GM19193 (cell line): ENCODE results near the gene C1D.
A peak's percentile ranks its signal among the peaks of the same experiment; 100 is the strongest.

ENCODE experiments used
- POLR2A ChIP-seq: IDR thresholded peaks from 4 replicates; pipeline ENCODE4 v1.6.1; 2011; ENCODE audit not compliant: insufficient read depth, insufficient read length; ENCODE audit errors: extremely low read depth

Gene C1D, protein sequence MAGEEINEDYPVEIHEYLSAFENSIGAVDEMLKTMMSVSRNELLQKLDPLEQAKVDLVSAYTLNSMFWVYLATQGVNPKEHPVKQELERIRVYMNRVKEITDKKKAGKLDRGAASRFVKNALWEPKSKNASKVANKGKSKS

GRCh38 chr2:68062680-68063387 is at the start of gene C1D:
C1D (minus strand) TSS chr2:68063004; CDS start chr2:68047310, 15,694 bp downstream.
- peak; percentile 82 for TF ChIP-seq POLR2A

GRCh38 chr2:68110102-68110501 is 47.3 kb upstream of the C1D start:
- no peak for TF ChIP-seq POLR2A

DNA sequence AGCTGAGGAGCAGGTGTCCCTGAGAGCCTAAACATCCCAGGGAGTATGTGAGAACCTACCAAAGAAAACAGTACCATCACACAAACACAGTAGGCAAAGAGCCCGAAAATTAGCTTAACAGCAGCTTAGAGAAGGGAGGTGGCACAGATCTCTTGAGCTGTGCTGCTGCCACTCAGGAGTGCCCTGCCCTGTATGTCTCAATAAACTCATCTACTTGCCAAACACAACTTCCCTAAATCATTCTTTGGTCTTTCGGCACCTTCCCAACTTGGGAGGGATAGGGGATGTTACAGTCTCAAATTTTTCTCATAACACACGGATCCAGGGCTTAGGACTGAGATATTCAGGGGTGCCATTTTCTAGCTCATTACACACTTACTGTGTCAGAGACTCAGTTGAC is 45.3 kb upstream of the C1D start:
- no peak for TF ChIP-seq POLR2A

DNA sequence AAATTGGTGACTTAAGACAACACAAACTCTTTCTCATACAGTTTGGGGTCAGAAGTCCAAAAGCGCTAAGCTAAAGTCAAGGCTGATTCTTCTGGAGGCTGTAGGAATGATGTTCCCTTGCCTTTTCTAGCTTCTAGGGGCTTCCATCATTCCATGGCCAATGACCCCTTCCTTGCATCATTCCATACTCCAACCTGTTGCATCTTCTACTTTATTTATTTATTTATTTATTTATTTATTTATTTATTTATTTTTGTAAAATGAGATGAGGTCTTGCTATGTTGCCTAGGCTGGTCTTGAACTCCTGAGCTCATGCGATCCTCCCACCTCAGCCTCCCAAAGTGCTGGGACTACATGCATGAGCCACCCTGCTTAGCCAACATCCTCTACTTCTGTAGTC is 44.7 kb upstream of the C1D start:
- TF ChIP-seq POLR2A = no peak

DNA sequence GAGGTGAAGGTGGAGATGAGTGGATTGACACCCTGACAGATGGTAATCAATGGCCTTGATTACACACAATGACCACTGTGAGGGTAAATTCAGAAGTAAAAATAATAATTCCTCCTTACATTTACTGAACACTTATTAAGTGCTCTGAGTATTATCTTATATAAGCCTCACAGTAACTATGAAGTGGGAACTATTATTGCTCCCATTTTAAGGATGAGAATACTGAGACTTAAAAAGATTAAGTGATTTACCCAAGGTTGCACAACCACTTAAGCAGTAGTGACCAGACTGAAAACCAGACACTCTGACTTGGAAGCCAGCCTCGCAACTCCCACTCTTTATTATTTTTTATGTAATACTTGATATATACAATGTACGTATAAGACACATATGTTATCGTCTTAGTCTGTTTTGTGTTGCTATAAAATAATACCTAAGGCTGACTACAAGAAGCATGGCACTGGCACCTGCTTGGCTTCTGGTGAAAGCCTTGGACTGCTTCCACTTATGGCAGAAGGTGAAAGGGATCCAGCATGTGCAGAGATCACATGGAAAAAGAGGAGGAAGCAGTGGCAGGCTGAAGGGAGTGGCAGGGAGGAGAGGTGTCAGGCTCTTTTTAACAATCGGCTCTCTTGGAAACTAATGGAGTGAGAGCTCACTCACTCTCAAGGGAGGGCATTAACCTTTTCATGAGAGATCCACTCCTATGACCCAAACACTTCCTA is 41.5 kb upstream of the C1D start:
- TF ChIP-seq POLR2A = no peak

DNA sequence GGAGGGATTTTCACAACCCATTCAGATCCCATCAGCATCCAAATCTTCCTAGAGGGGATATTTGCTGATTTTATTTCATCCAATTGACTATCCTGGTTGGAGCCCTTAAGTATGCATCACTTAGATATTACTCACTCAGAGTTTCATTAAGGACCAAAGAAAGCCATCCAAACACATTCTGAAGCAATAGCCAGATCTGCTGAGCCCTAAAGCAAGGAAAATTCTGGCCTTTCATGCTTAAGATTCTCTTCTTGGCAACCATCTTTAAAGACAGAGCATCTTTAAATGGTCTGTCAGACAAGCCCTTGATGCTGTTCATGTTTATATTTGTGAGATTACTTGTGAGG is 40.9 kb upstream of the C1D start:
- TF ChIP-seq POLR2A = no peak

- no peak for TF ChIP-seq POLR2A
Observed at GRCh38 chr2:68103030-68103708, 40.4 kb upstream of the C1D start.

DNA sequence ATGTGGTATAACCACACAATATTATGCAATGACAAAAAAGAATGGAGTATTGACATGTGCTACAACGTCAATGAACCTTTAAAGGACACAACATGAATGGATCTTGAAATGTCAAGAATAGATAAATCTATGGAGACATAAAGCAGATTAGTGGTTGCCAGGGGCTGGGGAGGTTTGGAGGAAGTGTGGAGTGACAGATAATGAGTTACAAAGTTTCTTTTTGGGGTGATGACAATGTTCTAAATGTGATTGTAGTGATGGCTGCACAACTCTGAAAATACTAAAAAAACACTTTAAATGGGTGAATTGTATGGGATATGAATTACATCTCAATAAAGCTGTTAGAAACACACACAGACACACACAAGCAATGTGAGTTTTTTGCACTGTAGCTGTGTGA is 37.4 kb upstream of the C1D start:
- no peak for TF ChIP-seq POLR2A

DNA sequence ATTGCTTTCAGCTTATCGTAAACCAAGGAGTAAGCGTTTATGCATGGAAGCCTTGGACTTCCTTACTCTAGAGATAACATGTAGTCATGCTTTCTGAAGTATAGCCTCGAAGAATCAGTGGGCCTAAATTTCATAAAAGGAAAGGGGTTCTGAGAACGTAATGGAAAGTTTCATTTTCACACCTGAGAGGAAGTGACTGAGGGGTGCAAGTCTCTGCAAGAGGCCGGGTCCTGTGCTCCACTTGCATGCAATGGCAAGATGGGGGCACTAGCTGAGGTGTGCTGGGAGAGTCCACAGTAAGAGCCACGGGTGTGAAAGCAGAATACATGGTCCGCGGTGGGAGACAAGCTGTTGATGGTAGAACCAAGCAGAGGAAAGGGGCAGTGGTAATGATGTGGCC is 36.5 kb upstream of the C1D start:
- no peak for TF ChIP-seq POLR2A

GRCh38 chr2:68098291-68098797 is 35.5 kb upstream of the C1D start:
- no peak for TF ChIP-seq POLR2A

DNA sequence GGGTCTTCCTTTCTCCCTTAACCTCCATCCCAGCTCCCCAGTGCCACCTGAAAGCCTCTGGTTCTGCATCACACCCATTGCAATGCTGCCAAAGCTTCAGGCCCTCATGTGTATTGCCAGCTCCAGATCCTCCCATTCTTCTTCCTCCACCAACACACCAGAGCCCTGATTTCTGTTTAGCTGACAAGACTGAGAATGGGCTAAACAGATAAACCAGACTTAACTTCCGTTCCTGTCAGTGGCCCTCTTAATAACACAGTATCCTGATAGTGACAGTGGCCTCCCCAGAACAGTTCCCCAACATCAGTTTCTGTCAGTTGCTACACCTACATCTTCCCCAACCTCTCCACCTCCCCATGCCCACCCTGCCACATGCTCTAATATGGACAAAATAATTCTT is 31.3 kb upstream of the C1D start:
- no peak for TF ChIP-seq POLR2A

GRCh38 chr2:68093634-68094033 is 30.8 kb upstream of the C1D start:
- TF ChIP-seq POLR2A = no peak

- TF ChIP-seq POLR2A = no peak
Observed at GRCh38 chr2:68091439-68092034, 28.7 kb upstream of the C1D start.

- TF ChIP-seq POLR2A = no peak
Observed at GRCh38 chr2:68089961-68090360, 27.2 kb upstream of the C1D start.

DNA sequence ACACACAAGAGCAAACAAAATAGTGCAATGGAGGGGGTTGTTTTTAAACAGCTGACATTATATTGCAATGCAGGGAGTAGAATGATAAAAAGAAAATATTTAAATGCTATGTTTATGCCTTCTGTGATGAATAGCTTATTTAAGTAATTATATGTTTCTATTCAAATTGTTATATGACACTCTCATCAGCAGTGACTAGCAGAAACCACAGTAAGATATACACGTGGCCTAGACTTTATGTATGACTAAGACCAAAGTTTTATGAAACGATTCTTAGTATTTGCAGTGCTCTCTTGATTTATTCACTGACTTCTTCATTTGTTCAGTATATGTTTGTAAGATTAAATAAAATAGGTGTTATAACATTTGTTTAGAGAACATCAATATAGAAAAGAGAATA is 26.1 kb upstream of the C1D start:
- no peak for TF ChIP-seq POLR2A
